Hindlimb muscle (tissue), 1 donor: Measurements from ENCODE around the gene CD96. TPM values are rescaled to one million over a fixed set of nuclear protein-coding genes. Genes with fewer than 3 reads are reported as not detected.
"Not testable (repeated sequence)": the region's sequence is repeated elsewhere in the genome, so short reads cannot be mapped to it uniquely, and the experiment has no call there.

ENCODE experiments used
- DNase-seq: peaks from one replicate; pipeline ENCODE4 v3.0.0-alpha.2; 2013
- polyA plus RNA-seq: library from polyadenylated mRNA; unstranded; fragments of 120-200 nt; gene quantifications from one replicate; pipeline ENCODE4 v1.2.1, GENCODE V29; 2013; ENCODE audit not compliant: insufficient read length

Gene CD96
- polyA plus RNA-seq, 1 donor = 0.23 TPM

DNA sequence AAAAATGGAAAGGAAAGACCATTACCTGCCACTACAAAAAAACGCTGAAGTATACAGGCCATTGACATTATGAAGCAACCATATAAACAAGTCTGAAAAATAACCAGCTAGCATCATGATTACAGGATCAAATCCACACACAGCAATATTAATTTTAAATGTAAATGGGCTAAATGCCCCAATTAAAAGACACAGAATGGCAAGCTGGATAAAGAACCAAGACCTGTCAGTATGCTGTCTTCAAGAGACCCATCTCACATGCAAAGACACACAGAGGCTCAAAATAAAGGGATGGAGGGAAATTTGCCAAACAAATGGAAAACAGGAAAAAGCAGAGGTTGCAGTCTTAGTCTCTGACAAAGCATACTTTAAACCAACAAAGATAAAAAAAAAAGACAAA lies 87.0 kb downstream of the CD96 start:
- not testable (repeated sequence) for DNase-seq

DNA sequence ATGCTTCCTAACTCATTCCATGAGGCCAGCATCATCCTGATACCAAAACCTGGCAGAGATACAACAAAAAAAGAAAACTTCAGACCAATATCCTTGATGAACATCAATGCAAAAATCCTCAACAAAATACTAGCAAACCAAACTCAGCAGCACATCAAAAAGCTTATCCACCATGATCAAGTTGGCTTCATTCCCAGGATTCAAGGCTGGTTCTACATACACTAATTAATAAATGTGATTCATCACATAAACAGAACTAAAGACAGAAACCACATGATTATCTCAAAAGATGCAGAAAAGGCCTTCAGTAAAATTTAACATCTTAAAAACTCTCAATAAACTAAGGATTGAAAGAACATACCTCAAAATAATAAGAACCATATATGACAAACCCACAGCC lies 88.6 kb downstream of the CD96 start:
- DNase-seq = not testable (repeated sequence)

DNA sequence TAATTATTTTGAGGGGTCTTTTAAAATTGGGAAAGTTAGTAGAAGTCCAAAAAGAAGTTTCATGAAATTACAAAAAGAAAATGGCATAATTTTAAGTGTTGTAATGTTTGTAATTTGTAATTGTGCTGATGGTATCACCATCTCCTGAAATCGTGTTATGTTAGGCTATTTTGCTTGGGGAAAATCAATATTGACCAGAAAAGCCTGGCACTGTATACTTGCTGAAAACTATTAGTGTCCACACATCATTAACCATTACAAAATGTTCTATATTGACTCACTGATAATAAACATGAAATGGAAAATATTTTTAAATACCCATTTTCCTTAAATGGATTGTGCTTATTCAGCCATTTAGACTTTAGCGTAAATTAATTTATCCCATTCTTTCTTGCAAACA lies 93.4 kb downstream of the CD96 start:
- no peak for DNase-seq

GRCh38 chr3:111636366-111636885 lies 94.4 kb downstream of the CD96 start:
- DNase-seq = no peak

DNA sequence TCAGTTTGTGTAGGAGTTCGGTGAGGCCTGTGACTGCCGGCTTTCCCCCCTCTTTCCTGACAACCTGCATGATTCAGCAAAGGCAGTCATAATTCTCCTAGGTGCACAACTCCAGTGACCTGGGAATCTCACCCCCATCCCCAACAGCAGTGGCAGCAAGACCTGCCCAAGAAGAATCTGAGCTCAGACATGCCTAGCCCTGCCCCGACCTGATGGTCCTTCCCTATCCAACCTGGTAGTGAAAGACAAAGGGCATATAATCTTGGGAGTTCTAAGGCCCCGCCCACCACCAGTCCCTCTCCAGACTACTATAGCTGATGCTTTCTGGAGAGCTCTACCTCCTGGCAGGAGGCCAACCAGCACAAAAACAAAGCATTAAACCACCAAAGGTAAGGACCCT lies 97.3 kb downstream of the CD96 start:
- no peak for DNase-seq

DNA sequence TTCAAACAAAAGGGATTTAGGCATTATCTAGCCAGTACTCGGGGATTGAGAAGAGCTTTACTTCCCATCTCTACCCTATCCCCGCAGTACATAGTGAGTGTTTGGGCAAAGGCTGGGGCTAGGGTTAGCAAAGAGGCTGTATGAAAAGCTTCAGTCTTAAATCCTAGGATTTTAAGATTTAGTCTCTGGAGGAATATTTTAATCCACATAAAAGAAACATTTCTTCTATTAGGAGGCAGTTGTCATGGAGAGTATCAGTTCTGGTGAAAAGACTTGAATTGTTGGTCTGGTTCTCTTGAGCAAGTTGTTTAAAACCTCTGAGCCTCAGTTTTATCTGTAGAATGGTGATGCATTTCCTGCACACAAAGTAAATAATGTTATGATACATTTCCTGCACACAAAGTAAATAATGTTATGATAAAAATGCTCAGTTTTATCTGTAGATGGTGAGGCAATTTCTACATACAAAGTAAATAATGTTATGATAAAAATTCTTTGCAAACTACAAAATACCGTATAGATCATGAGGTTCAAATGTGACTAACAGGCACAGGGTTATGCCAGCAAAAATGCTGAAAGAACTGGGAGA lies 107.1 kb downstream of the CD96 start:
- no peak for DNase-seq

DNA sequence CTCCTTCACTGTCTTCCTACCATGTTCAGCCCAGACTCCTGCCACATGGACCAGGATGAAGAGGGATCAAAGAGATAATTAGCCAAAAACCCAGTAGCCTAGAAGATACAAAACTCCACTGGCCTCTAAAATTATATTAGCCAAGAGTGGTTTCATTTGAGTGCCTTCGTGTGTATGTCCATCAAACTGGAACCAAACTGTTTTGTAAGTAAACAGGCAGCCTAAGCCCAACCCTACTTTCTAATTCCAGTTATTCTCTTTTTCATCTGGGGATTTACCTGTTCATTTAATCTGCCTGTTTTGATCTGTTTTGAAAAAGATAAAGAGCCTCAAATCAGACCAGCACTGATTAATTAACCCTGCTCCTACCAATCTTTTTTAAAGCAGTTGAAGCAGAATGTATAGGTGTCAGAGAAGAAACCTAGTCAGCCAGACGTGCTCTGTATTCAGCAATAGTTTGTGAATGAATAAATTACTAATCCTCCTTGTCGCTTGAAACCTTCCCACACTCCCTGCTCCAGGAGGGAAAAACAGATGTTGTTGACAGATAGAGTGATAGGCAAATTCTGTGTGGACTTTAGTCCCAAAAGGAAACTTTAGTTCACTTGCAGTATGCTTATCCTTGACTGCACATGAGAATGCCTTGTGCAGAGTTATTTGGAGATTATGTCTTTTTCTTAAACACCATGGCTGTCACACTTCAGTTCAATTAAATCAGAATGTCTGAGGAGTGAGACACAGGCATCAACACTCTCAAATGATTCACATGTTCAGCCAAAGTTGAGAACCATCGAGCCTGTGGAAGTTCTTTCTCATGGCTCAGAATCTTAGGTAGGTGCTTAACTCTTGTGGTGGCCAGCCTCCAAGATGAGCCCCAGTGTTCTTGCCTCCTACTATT lies 108.6 kb downstream of the CD96 start:
- DNase-seq = no peak

- DNase-seq = no peak
Measured at GRCh38 chr3:111652492-111653180, 110.6 kb downstream of the CD96 start.

- DNase-seq = no peak
Measured at GRCh38 chr3:111653766-111654165, 111.8 kb downstream of the CD96 start.

- no peak for DNase-seq
Measured at GRCh38 chr3:111662012-111662411, 120.0 kb downstream of the CD96 start.

- no peak for DNase-seq
Measured at GRCh38 chr3:111662907-111663306, 120.9 kb downstream of the CD96 start.

DNA sequence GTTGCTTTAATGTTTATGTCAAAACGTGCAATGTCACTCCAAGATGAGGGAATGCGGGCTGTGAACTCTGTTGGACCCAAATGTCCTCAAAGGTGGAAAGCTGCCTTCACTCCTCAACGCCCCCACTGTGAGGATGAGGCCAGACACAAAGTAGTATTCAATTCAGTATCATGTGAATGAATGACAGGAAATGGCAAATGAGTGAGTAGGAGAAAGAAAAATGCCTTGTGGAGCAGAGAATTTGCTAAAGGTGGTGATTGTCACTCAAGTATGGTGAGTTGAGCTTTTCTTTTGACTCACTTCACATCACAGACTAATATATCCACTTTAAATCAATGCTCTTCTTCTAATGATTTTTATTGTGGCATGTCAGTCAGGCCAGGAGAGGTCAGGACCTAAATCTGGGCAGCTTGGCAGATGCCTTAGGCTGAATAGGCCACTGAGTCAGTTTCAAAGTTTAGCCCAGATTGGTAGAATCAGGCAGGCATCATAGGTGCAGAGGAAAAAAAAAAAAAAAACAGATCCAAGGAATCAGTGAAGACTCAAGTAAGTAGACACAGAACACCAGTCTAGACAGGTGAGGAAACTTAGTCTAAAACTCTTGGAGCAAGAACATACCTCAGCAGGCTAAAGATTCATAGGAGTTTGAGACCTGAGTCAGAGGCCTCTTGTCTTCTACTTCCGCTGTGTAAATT lies 124.2 kb downstream of the CD96 start:
- no peak for DNase-seq

DNA sequence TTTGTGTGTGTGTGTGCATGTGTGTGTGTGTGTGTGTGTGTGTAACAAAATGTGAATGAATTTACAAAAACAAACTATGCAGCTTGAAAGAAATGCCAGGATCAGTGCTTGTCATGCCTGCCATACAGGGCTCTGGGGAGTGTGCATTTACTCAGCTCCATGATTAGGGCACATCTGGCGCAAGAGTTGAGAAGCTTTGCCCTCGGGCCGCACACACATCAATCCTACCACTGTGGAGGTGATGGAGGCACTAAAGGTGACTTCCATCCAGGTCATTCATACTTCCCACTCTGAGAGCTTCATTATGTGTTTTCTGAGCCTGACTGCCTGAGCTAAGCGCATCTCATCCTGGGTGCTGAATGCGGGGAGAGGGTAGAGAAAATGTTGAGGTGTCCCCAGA lies 125.2 kb downstream of the CD96 start:
- DNase-seq = no peak

GRCh38 chr3:111667621-111668239 lies 125.7 kb downstream of the CD96 start:
- peak; percentile 11 for DNase-seq

DNA sequence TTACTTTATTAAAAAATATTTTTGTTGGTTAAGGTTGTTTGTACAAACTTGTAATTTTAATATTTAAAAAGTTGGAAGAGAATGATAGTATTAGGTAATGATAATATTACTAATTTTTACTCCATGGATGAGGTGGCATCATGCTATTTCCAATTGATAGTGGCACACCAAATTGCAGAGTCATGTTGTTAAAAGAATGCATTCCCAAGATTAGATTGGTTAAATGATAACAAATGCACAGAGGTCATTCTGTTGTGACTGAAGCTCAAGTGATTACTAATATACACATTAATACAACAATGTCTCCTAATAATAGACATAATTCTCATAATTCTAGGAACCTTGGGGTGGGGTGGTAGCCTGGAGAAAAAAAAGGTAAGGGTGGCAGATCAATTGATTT lies 126.3 kb downstream of the CD96 start:
- DNase-seq = no peak

DNA sequence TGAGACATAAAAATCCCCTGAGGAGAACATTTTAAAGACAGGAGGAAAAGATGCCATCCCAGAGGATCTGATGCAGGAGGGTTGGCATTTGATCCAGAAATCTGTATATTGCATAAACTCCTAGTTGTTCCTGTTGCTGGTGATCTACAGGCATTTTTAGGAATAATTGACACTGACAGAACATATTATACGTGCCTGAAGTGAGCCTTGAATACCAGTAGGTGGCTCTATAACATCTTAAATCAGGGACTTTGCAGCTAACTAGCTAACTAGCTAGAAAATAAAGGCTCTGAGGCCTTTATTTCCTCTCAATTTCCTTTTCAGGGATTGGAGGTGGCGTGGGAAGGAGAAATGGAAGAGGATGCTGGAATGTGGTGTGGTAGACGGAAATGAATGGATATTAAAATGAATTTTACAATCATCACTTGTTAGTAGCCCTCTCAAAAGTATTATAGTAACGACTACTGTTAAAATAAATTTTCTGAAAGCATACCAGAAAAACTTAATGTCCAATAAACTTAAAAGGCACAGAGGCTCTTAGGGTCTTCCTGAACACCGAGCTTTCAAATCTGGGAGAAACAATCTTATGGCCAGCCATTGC lies 127.0 kb downstream of the CD96 start:
- DNase-seq = peak; percentile 40

DNA sequence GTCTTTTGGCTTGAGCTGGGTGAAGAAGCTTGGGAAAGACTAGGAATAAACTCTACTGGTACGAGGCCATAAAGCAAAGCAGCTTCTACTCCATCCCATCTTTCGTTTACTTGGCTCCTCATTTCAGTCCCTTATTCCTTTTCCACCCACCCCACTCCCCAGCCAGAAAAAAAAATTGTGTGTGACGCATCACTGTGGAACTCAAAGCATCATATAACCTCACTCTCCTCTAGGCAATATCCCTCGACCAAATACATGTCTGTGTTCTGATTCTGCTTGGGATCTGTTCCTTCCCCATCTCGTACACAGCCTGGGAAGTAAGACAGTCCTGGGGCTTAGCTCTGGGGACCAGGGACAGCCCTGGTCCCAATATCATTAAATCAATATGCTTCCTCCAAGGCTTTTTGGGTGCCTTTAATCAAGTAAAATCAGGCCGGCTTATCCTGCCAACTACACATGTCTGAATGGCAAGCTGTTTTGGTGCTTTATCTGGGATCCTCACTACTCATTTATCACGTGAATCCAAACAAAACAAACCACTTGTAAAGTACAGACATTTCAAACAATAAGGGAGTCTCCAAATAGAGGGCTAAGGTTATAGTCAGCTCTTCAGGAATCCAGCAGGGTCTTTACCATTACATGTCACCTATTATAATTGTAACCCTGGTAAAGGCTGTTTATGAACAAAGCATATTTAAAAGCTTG lies 128.1 kb downstream of the CD96 start:
- DNase-seq = no peak

DNA sequence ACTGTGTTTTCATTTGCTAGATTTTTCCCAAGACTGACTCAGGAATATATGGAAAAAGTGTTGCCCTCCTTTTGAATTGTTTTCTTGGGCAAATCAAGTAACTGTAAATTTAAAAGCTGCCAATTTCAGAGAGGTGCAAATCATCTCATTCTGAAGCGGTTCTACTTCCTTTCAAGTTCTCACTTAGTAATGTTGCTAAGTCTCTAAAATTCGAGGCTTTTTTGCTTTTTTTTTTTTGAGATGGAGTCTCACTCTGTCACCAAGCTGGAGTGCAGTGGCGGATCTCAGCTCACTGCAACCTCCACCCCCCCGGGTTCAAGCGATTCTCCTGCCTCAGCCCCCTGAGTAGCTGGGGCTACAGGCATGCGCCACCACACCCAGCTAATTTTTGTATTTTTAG lies 130.5 kb downstream of the CD96 start:
- DNase-seq = not testable (repeated sequence)

GRCh38 chr3:111675846-111676210 lies 133.8 kb downstream of the CD96 start:
- DNase-seq = no peak

- no peak for DNase-seq
Measured at GRCh38 chr3:111676211-111677006, 134.4 kb downstream of the CD96 start.
